ENCODE results near the gene EGFL8. TPM values are rescaled to one million over a fixed set of nuclear protein-coding genes. Genes with fewer than 3 reads are reported as not detected.
A peak's percentile ranks its signal among the peaks of the same experiment; 100 is the strongest.

The EGFL8 gene
- total and polyA plus RNA-seq, 9 of the 15 experiments (the other 6 are each of a cell fraction or from before 2014, with no cell fraction given) = 2.2 to 47.4 (median 14.2) TPM

- TF ChIP-seq AFF1 (IDR thresholded peaks at IDR 0.05; ENCODE audit: low read depth in 1 of 2, partially characterized antibody in 2 of 2) (peak in 1 of 2 experiments; percentile 16), SMAD2 (IDR thresholded peaks at IDR 0.05; ENCODE audit: low read depth, low read length) (no peak), ZNF717 (CRISPR knock-in tag; IDR thresholded peaks at IDR 0.05) (no peak), HMGN3 (IDR thresholded peaks at IDR 0.05; ENCODE audit: borderline replicate concordance, extremely low read depth, insufficient read length, low read depth, low read length) (no peak), MAFF (IDR thresholded peaks at IDR 0.05; ENCODE audit: low read length) (peak; percentile 39), MBD2 (IDR thresholded peaks at IDR 0.05; ENCODE audit: borderline replicate concordance, low read depth) (peak; percentile 94), TSHZ1 (CRISPR knock-in tag; IDR thresholded peaks at IDR 0.05) (no peak), BRCA1 (IDR thresholded peaks at IDR 0.05) (no peak), BRCA1 (CRISPR knock-in tag; IDR thresholded peaks at IDR 0.05) (no peak), EHMT2 (IDR thresholded peaks at IDR 0.05) (no peak), TCF15 (CRISPR knock-in tag; IDR thresholded peaks at IDR 0.05) (no peak), ZC3H8 (IDR thresholded peaks at IDR 0.05) (no peak), HOXB6 (CRISPR knock-in tag; IDR thresholded peaks at IDR 0.05; ENCODE audit: borderline replicate concordance) (no peak)
- TF ChIP-seq, protein P1, sequence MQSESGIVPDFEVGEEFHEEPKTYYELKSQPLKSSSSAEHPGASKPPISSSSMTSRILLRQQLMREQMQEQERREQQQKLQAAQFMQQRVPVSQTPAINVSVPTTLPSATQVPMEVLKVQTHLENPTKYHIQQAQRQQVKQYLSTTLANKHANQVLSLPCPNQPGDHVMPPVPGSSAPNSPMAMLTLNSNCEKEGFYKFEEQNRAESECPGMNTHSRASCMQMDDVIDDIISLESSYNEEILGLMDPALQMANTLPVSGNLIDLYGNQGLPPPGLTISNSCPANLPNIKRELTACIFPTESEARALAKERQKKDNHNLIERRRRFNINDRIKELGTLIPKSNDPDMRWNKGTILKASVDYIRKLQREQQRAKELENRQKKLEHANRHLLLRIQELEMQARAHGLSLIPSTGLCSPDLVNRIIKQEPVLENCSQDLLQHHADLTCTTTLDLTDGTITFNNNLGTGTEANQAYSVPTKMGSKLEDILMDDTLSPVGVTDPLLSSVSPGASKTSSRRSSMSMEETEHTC (IDR thresholded peaks at IDR 0.05) = no peak
- TF ChIP-seq, protein P2, sequence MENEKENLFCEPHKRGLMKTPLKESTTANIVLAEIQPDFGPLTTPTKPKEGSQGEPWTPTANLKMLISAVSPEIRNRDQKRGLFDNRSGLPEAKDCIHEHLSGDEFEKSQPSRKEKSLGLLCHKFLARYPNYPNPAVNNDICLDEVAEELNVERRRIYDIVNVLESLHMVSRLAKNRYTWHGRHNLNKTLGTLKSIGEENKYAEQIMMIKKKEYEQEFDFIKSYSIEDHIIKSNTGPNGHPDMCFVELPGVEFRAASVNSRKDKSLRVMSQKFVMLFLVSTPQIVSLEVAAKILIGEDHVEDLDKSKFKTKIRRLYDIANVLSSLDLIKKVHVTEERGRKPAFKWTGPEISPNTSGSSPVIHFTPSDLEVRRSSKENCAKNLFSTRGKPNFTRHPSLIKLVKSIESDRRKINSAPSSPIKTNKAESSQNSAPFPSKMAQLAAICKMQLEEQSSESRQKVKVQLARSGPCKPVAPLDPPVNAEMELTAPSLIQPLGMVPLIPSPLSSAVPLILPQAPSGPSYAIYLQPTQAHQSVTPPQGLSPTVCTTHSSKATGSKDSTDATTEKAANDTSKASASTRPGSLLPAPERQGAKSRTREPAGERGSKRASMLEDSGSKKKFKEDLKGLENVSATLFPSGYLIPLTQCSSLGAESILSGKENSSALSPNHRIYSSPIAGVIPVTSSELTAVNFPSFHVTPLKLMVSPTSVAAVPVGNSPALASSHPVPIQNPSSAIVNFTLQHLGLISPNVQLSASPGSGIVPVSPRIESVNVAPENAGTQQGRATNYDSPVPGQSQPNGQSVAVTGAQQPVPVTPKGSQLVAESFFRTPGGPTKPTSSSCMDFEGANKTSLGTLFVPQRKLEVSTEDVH (IDR thresholded peaks at IDR 0.05; ENCODE audit: low read depth, partially characterized antibody) = peak; percentile 83
These were observed 10.6 kb upstream of the EGFL8 start, which contains the start of gene PPT2 (continued) for GRCh38 chr6:32153564-32154513.

Data from K562 (cell line).